GM19099 (cell line): ENCODE measurements around the gene MTM1.

ENCODE experiments used
- POLR2A ChIP-seq: IDR thresholded peaks from 3 replicates; pipeline ENCODE4 v1.6.1; 2011; ENCODE audit warnings: low read depth; ENCODE audit not compliant: insufficient read length; ENCODE audit errors: extremely low read depth

Gene MTM1

DNA sequence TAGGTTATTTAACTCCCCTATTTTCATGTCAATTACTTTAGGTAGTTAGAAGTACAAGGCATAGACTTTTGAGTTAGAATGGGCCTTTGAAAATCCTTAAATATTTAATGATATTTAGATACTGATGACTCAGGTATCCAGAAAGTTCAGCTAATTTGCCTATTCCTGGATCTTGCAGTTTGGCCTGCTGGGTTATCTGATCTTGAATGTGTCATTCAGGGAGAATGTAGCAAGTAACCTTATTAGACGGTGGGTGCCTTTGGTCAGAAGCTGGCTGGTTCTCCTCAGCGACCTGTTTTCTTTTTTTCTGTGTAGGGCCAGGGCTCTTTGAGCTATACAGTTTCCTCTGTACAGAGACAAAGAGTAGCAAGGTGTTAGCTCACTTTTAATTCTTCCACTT, 42.0 kb downstream of the MTM1 start:
- no peak for TF ChIP-seq POLR2A

DNA sequence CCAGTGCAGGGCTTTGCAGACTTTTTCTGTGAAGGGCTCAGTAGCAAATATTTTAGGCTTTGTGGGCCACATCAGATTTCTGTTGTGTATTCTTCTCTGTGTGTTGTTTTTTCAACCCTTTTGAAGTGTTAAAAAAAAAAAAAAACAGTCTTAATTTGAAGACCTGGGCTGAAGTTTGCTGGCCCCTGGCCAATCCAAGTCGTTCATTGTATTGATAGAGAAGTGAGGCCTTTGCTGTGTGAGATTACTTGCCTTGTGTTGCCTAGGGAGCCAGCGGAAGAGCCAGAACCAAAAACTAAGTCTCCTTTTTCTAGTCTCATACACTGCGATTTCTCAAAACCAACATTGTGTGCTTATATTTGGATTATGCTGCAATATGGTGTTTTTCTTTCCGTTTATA, 46.9 kb downstream of the MTM1 start:
- TF ChIP-seq POLR2A: no peak

DNA sequence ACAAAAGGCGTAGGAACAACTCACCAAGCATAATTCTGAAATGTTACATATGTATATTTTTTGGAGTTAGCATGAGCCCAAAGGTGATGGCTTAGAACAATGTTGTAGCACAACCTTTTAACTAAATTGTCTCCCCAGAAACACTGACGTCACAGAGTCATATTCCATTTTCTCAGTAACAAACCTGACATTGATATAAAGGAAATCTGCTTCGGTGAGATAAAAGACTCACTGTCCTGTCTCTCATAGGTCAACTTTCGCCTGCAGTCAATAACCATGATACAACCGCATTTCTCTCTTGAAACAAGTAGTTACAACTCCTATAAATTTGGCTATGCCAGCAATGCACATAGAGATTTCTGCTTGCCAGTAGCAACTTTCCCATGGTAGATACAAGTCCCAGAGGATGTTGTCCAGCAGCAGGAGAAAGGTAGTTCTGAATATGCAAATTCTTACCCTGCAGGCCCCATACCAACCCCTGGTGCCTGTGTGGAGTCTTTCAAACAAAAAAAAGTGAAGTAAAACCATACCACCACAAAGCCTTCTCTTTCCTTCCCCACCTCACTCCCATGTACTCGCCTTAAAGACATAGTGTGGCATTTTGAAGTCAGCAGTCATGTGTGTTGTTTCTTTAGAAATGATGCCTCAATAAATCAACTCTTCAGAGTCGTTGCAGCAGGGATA, 47.9 kb downstream of the MTM1 start:
- no peak for TF ChIP-seq POLR2A

DNA sequence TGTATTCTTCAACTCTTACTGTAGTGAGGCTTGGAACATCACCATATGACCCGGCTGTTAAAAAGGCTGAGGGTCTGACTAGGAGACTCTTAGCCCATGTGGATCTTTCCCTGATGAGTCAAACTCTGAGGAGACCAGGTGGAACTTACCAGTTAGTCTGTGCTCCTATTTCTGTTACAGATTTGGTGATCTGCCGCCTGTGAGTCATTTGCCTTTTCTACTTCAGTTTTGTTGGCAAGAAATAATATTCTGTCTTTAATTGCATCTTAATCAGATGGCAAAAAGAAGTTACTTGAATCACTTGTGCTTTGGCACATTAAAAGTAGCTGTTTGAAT, 48.4 kb downstream of the MTM1 start:
- no peak for TF ChIP-seq POLR2A

DNA sequence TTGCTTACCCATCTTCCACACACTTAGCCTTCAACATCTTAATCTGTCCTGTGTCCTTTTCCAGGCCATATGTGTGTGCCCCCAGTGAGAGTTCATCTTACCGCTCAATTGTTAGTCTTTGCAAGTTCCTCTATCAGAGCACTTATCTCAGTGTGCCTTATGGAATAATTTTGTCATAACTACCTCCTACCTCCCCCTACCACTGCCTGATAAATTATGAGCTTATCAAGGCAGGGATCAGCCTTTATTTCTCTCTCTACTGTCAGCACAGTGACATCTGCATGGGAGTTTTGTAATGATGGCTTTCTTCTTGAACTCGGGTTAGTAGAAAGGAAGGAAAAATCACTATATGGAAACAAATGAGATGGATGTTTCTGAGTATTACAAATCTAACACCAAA, 53.2 kb downstream of the MTM1 start:
- no peak for TF ChIP-seq POLR2A

DNA sequence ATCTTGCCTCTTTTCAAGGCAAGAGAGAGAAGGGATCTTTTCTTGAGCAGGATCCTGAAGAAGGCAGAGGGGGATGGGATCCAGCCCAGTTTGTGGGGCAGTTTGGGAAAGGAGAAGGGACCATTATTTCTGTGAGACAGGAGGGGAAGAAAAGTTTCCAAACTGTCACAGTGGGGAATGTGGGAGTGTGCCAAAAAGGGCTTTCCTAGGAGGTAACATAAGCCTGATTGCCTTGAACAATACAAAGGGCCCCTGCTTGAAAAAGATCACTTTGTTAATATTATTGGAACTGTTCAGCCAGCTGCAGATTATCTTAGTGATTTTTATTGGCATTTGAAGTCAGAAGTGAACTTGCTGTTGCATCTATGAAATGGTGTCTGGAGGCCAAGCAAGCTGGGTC, 55.2 kb downstream of the MTM1 start:
- TF ChIP-seq POLR2A: no peak

DNA sequence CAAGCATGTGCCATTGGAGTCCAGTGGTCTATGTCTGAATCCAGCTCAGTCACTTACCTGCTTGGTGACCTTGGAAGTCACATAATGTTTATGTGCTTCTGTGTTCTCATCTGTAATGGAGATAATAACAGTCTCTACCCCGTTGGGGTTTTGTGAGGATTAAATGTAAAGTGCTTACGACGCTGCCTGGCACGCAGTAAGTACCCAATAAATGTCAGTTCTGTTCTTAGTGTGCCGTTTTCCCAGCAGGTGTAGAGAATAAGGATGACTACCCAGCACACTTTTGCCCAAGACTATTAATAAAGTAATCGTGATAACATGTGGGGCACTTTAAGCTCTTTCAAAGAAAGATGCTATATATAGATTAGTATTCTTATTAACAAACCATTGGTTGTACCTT, 56.7 kb downstream of the MTM1 start:
- TF ChIP-seq POLR2A: no peak

DNA sequence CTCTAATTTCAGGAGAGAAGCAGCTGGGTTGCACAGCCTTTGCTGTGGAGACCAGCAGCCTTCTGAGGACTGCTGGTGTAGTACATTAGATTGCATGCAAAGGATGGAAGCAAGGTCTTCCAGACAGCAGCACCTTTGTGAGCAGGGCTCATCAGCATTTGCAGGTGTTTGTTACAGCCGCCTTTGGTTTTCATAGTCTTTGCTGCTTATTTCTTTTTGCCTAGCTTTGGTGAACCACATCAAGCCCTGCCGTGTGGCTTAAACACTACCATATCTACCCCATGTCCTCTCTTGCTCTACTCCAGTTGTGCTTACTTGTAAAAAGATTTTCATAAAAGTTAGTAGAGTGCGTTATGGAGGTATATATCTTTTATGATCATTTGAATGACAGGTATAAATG, 57.5 kb downstream of the MTM1 start:
- TF ChIP-seq POLR2A: no peak

DNA sequence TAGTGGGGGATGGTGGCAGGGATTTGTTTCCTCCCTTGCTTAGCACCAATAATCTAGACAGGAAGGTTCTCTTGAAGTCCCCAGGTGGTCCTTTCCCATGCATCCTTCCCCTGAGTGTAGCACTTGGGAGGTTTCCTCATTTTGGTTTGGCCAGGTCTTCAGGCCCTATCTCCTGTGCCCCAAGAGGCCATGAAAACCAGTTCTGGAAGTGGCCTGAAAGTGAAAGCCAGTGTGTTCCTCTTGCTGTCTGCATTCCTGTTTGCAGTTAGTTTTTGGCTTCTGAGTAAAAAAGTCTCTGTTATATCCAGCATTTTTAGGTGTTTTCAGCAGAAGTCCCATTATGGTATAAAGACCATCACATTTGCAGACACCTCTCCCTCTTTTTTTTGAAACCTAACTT, 59.5 kb downstream of the MTM1 start:
- no peak for TF ChIP-seq POLR2A

DNA sequence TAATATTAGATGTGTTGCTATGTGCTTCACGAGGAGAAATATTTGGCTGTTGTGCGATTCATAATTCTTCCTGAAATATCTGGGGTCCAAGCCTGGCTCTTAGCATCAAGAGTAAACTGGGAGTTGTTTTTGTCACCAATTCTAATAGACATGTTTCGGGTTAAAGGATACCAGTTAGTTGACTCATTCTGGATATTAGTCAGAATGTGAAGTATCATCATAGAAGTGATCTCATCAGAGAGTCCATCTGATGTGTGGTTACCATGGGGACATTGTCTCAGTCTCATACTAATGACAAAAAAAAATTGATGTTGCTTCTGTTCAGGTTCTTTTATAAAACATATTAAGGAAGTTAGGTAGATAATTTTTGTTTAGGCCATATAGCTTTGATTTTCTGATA, 67.5 kb downstream of the MTM1 start:
- TF ChIP-seq POLR2A: no peak

DNA sequence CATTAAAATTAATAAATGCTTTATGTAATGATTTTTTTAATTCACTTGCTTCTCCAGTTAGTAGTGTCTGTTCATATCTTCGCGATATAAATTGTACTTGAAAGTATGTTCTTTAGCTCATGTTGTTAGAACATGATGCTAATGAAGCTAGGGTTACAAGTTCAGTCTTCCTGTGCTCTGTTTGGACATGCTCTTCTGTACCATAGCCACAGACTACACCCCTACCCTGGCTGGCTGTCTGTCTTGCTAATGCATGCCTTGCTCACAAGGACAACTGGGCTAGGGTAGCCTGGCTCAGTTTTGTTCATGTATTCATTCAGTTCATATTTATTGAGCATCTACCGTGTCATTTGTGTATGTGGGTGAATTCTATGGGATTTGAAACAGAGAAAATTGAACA, 74.0 kb downstream of the MTM1 start:
- no peak for TF ChIP-seq POLR2A

DNA sequence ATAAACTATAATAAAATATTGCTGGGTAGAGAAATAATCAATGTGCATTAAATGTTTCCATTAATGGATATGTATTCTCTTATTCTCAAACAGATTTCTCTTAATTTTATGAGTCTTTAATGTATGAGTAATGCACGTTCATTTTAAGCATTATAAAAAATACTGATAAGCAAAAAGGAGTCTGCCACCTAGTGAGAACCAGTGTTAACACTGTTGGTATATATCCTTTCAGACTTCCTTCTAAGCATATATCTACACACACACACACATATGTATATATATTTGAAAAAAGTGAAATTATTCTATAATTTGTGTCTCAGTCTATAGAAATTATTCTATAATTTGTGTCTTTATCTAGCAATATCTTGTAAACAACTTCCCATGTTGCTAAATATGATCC, 74.8 kb downstream of the MTM1 start:
- TF ChIP-seq POLR2A: no peak

DNA sequence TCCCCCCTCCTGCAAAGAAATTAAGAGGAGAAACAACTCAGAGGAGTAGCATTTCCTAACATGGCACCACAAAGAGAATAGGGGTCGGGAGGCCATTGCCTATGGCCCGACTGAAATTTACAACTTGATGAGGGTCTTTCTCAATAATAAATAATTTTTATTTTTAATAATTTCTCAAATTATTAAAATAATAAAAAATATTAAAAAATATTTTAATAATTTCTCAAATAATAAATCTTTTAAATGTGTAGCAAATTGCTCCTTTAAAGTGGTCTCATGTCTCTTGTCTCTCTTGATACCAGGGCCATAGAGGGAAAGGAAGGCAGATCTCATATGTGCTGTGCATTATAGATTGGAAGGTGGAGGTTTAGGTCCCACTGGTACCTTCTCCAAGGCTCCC, 75.5 kb downstream of the MTM1 start:
- no peak for TF ChIP-seq POLR2A

DNA sequence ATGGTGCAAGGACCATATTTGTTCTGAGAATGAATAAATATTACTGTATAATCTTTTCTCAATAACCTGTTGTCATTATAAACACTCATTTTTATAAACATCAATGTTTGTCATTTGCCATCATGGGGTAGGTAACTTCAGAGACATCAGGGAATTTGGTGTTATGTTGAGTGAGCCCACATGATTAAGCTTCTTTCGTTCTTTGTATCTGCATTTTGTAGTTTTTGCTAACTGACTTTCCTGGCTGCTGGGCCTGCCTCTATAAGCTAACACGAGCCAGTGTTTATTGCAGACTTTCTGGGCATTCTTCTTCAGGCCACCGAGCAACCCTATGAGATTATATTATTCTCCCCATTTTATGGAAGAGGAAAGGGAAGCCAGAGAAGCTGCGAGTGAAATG, 76.0 kb downstream of the MTM1 start:
- TF ChIP-seq POLR2A: no peak

DNA sequence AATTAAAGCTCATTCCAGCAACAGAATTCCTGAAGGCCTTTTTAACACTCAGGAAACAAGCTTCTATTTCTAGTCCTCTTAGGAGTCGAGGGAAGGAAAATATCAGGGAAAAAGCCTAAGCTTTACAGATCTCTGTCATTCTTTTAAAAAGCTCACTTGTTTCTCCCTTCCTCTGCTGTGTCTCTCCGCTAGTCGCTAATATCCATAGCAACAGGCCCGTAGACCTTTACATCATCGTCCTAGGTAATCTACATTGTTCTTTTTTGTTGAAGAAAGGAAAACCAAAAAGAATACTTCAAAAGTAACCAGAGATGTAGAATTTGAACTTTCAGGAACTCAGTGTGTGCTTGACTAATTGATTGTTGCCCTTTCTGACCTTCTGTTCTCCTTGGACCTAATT, 78.9 kb downstream of the MTM1 start:
- TF ChIP-seq POLR2A: no peak

DNA sequence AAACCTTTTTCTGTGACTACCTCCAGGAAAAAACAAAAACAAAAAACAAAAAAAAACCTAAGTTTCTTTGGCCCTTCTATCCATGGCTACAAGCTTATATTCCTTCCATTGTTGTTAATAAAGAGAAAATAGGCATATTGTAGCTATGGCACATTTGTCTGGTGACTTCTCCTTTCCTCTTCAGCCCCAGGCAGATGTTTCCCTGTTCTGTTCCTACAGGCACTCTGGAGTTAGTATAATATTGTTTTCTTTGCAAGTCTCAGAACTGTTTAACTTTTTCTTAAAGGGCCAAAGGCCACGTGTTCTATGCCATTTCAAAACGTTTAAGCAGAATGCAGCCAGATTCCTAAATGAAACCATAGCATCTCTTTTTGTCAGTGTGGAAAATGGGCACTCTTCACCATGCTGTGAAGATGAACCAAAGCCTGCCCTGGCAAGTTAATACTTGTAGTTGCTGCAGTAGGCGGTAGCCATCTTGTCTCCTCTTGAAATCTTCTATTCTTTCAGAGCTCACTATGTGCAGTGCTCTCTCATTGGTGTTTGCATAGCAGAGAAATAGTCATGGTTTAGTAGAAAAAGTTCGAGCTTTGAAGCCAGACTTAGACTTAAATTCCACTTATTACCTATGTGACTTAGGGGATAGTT, 80.0 kb downstream of the MTM1 start:
- TF ChIP-seq POLR2A: no peak
